Measurements from ENCODE around the gene TMEM215.

TMEM215 gene

GRCh38 chr9:32820322-32820721 lies 37.0 kb downstream of the TMEM215 start:
- no peaks in the 10 kb centered on the region for H3K27me3 ChIP-seq

GRCh38 chr9:32823101-32823500 lies 39.8 kb downstream of the TMEM215 start:
- TF ChIP-seq CTCF (IDR thresholded peaks at IDR 0.05) = no peak
- Histone ChIP-seq H3K4me3 (no peak overlapping the region), H3K36me3 (no peaks in the 10 kb centered on the region), H3K27me3 (no peaks in the 10 kb centered on the region), H3K4me1 (no peaks in the 10 kb centered on the region), H3K9me3 (no peaks in the 10 kb centered on the region), H3K27ac (no peak overlapping the region)
- intact Hi-C loops (cut with DNase I; ENCODE audit: low total_unique reads) = no loop called here
- no peak for DNase-seq

More at GRCh38 chr9:32820322-32820721, 37.0 kb downstream of the TMEM215 start:
- Histone ChIP-seq H3K9me3 (no peaks in the 10 kb centered on the region), H3K4me3 (no peak overlapping the region), H3K4me1 (no peaks in the 10 kb centered on the region), H3K27ac (no peak overlapping the region), H3K36me3 (no peaks in the 10 kb centered on the region)
- intact Hi-C loops (cut with DNase I; ENCODE audit: low total_unique reads) = no loop called here
- TF ChIP-seq CTCF (IDR thresholded peaks at IDR 0.05) = no peak
- no peak for DNase-seq

GRCh38 chr9:32823551-32823950 lies 40.2 kb downstream of the TMEM215 start:
- no peak for DNase-seq
- no peak for TF ChIP-seq CTCF (IDR thresholded peaks at IDR 0.05)
- Histone ChIP-seq H3K36me3 (no peaks in the 10 kb centered on the region), H3K27me3 (no peaks in the 10 kb centered on the region), H3K4me3 (no peak overlapping the region), H3K4me1 (no peaks in the 10 kb centered on the region), H3K27ac (no peak overlapping the region), H3K9me3 (no peaks in the 10 kb centered on the region)
- intact Hi-C loops (cut with DNase I; ENCODE audit: low total_unique reads) = no loop called here

- H3K4me3 ChIP-seq = no peak overlapping the region
- no peaks in the 10 kb centered on the region for H3K36me3 ChIP-seq
- H3K27ac ChIP-seq = no peak overlapping the region
- DNase-seq = no peak
- no peaks in the 10 kb centered on the region for H3K27me3 ChIP-seq
- no peaks in the 10 kb centered on the region for H3K9me3 ChIP-seq
- intact Hi-C loops (cut with DNase I; ENCODE audit: low total_unique reads) = no loop called here
- no peaks in the 10 kb centered on the region for H3K4me1 ChIP-seq
- TF ChIP-seq CTCF (IDR thresholded peaks at IDR 0.05) = no peak
Observed at GRCh38 chr9:32825203-32825602, 41.9 kb downstream of the TMEM215 start.

GRCh38 chr9:32828861-32829260 lies 45.5 kb downstream of the TMEM215 start:
- H3K4me1 ChIP-seq = no peaks in the 10 kb centered on the region
- no peak overlapping the region for H3K27ac ChIP-seq
- no peak for TF ChIP-seq CTCF (IDR thresholded peaks at IDR 0.05)
- H3K4me3 ChIP-seq = no peak overlapping the region
- H3K36me3 ChIP-seq = no peaks in the 10 kb centered on the region
- no peaks in the 10 kb centered on the region for H3K9me3 ChIP-seq
- intact Hi-C loops (cut with DNase I; ENCODE audit: low total_unique reads) = no loop called here
- DNase-seq = no peak
- no peaks in the 10 kb centered on the region for H3K27me3 ChIP-seq

GRCh38 chr9:32832346-32832745 lies 49.0 kb downstream of the TMEM215 start:
- Histone ChIP-seq H3K4me1 (no peaks in the 10 kb centered on the region), H3K27me3 (no peaks in the 10 kb centered on the region), H3K36me3 (no peaks in the 10 kb centered on the region), H3K27ac (no peak overlapping the region), H3K4me3 (no peak overlapping the region), H3K9me3 (no peaks in the 10 kb centered on the region)
- intact Hi-C loops (cut with DNase I; ENCODE audit: low total_unique reads) = no loop called here
- no peak for DNase-seq
- no peak for TF ChIP-seq CTCF (IDR thresholded peaks at IDR 0.05)
